NB4 (cell line): ENCODE measurements around the gene CSTPP1.
A peak's percentile ranks its signal among the peaks of the same experiment; 100 is the strongest.

Experiments used
- DNase-seq: peaks from one replicate; pipeline ENCODE4 v3.0.0; 2010; ENCODE audit warnings: low read depth
- H3K4me3 ChIP-seq: one replicate; pipeline ENCODE4 v1.5.1; 2011; ENCODE audit warnings: mild to moderate bottlenecking, low read depth, low read length, moderate library complexity
- MYC ChIP-seq: IDR thresholded peaks from 2 replicates; pipeline ENCODE4 v1.6.1; 2011; ENCODE audit warnings: low read depth, low read length
- POLR2A ChIP-seq: IDR thresholded peaks from 2 replicates; pipeline ENCODE4 v1.6.1; 2011; ENCODE audit warnings: mild to moderate bottlenecking; ENCODE audit not compliant: insufficient read length; ENCODE audit errors: extremely low read depth
- TF ChIP-seq, protein P1 (sequence below): IDR thresholded peaks from one replicate; pipeline ENCODE4 v1.5.1; 2012; ENCODE audit warnings: low read depth, low read length
- TF ChIP-seq, protein P2 (sequence below): IDR thresholded peaks from 2 replicates; pipeline ENCODE4 v1.6.1; 2011; ENCODE audit warnings: low read depth, low read length

The CSTPP1 gene, protein sequence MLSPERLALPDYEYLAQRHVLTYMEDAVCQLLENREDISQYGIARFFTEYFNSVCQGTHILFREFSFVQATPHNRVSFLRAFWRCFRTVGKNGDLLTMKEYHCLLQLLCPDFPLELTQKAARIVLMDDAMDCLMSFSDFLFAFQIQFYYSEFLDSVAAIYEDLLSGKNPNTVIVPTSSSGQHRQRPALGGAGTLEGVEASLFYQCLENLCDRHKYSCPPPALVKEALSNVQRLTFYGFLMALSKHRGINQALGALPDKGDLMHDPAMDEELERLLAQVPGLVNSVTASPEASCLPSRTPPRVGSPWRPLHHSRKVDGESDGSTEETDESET

DNA sequence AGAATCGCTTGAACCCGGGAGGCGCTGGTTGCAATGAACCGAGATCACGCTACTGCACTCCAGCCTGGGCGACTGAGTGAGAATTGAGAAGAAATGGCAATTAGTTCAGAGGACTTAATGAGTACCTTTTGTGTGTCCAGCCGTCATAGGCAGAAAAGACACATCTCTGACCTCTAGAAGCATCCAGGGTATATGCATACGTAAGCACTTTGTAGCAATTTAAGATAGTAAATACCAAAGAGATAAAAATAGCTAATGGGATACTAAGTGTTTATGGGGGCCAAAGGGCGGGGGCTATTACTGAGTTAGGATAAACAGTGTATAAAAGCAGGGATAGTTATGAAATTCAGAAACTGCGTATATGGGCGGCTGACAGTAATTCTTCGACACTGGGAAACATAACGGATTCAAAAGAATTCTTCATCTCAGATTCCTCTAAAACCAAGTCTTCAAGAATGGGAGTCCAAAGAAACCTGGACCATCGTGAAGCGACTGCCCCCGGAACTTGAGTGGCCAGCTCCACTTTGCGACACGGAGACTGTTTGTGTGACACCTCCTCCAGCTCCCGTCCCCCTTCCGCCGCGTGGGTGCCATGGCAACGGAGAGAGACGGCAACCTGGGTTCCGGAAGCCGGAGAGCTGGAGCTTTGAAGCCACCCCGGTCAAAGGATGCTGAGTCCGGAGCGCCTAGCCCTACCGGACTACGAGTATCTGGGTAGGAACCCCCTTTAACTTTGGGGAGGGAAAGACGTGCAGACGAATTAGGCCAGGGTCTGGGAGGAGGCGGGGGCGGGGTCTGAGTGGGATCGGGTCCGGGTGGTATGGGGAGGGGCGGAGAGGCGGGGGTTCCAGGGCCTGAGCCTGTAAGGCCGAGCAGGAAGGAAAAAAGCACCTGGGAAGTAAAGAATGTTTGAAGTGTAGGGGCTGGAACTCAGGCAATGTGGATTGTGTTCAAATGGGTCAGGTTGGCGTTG lies at the start of gene CSTPP1:
Gene CSTPP1 (plus strand): TSS at position 624 of the 973 bp plus-strand sequence. CDS start 45 bp downstream, at position 669.
- H3K4me3 ChIP-seq: peak within 1 kb of the TSS; percentile 92
- DNase-seq: peak; percentile 92
- TF ChIP-seq, protein P1, sequence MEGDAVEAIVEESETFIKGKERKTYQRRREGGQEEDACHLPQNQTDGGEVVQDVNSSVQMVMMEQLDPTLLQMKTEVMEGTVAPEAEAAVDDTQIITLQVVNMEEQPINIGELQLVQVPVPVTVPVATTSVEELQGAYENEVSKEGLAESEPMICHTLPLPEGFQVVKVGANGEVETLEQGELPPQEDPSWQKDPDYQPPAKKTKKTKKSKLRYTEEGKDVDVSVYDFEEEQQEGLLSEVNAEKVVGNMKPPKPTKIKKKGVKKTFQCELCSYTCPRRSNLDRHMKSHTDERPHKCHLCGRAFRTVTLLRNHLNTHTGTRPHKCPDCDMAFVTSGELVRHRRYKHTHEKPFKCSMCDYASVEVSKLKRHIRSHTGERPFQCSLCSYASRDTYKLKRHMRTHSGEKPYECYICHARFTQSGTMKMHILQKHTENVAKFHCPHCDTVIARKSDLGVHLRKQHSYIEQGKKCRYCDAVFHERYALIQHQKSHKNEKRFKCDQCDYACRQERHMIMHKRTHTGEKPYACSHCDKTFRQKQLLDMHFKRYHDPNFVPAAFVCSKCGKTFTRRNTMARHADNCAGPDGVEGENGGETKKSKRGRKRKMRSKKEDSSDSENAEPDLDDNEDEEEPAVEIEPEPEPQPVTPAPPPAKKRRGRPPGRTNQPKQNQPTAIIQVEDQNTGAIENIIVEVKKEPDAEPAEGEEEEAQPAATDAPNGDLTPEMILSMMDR: no peak
- TF ChIP-seq, protein P2, sequence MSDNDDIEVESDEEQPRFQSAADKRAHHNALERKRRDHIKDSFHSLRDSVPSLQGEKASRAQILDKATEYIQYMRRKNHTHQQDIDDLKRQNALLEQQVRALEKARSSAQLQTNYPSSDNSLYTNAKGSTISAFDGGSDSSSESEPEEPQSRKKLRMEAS: 0 out of 2 replicates have a peak, but pooled peaks have one; percentile 26
- TF ChIP-seq POLR2A (no peak), MYC (0 out of 2 replicates have a peak, but pooled peaks have one; percentile 54)

DNA sequence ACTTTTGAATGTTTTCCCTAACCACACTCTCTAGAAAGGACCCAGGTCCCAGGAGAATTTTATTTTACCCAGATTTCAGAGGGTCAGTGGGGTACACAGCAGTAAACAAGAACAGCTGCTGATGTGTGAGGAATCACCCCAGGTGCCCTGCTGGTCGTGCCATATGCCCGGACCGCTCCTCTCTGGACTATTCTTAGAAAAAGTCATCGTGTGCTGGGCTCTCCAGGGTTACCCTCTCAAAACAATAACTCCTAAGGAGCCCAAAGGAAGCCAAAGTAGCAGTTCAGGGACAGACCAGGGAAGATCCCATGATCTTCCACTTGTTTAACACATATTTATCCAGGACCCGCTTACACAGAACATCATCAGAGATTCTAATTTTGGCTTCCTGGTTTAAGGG lies 47.9 kb upstream of the CSTPP1 start:
- H3K4me3 ChIP-seq: no peak overlapping the region
- DNase-seq: no peak
- TF ChIP-seq, protein P2: no peak
- TF ChIP-seq POLR2A: no peak
- TF ChIP-seq MYC: no peak
- TF ChIP-seq, protein P1: no peak

DNA sequence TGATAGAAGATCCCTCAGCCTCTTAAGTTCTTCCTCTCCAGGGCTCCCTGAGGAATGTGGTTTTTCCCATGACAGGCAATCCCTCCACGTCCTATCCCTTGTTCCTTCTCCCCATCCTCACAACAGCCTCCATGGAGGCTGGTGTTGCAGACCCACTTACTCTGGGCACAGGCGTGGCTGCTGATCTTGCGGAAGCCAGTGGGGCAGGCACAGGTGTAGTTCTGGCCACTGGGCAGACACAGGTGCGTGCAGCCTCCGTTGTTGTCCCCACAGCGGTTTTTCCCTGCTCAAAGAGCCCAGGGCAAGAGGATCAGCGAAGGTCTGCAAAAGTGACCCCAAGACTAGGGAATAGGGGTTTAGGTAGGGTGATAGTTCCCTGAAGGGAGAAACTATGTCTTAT lies 47.3 kb upstream of the CSTPP1 start:
- TF ChIP-seq, protein P2: no peak
- TF ChIP-seq MYC (no peak), POLR2A (no peak)
- TF ChIP-seq, protein P1: no peak
- H3K4me3 ChIP-seq: no peak overlapping the region
- no peak for DNase-seq

GRCh38 chr11:46889689-46890475 lies 46.7 kb upstream of the CSTPP1 start:
- DNase-seq: peak; percentile 76
- TF ChIP-seq, protein P2: no peak; the same call in 1 of the 2 replicates
- TF ChIP-seq POLR2A: no peak
- TF ChIP-seq, protein P1: peak; percentile 82
- no peak for TF ChIP-seq MYC
- H3K4me3 ChIP-seq: no peak overlapping the region

GRCh38 chr11:46890665-46891064 lies 45.9 kb upstream of the CSTPP1 start:
- no peak overlapping the region for H3K4me3 ChIP-seq
- no peak for DNase-seq
- TF ChIP-seq, protein P1: no peak
- no peak for TF ChIP-seq MYC
- TF ChIP-seq, protein P2: no peak
- TF ChIP-seq POLR2A: no peak
